Measurements from ENCODE around the gene ZNF576.
"Not testable (repeated sequence)": the region's sequence is repeated elsewhere in the genome, so short reads cannot be mapped to it uniquely, and the experiment has no call there.

ZNF576 gene

GRCh38 chr19:43644181-43644580 is 47.8 kb downstream of the ZNF576 start:
- FAIRE-seq (no peak), DNase-seq (ENCODE audit: insufficient read length, low spot score) (no peak)

GRCh38 chr19:43648633-43649032 is 52.2 kb downstream of the ZNF576 start:
- FAIRE-seq (no peak), DNase-seq (ENCODE audit: insufficient read length, low spot score) (no peak)

- DNase-seq (ENCODE audit: insufficient read length, low spot score): no peak
- FAIRE-seq: no peak
Measured at GRCh38 chr19:43649514-43649913, 53.1 kb downstream of the ZNF576 start.

GRCh38 chr19:43650276-43650675 is 53.9 kb downstream of the ZNF576 start:
- not testable (repeated sequence) for DNase-seq (ENCODE audit: insufficient read length, low spot score); FAIRE-seq
